HUES48 (cell line): ENCODE results near the gene TMEM38B.

Source experiments
- H3K27ac ChIP-seq: one replicate; pipeline ENCODE4 v1.7.0; 2013; ENCODE audit warnings: low read depth, low read length, inconsistent platforms
- H3K27me3 ChIP-seq: 2 replicates; pipeline ENCODE4 v1.6.1; 2013; ENCODE audit warnings: mild to moderate bottlenecking, low read length; ENCODE audit not compliant: control insufficient read depth, insufficient read depth
- H3K36me3 ChIP-seq: 2 replicates; pipeline ENCODE4 v1.6.1; 2013; ENCODE audit warnings: low read length; ENCODE audit not compliant: control insufficient read depth, insufficient read depth
- H3K4me1 ChIP-seq: 2 replicates; pipeline ENCODE4 v1.6.1; 2013; ENCODE audit warnings: mild to moderate bottlenecking, low read length; ENCODE audit not compliant: control insufficient read depth, insufficient read depth
- H3K4me3 ChIP-seq: 2 replicates; pipeline ENCODE4 v1.5.1; 2013; ENCODE audit warnings: mild to moderate bottlenecking, low read depth, low read length
- H3K9ac ChIP-seq: 2 replicates; pipeline ENCODE4 v1.6.1; 2013; ENCODE audit warnings: mild to moderate bottlenecking, low read depth, low read length, moderate library complexity
- H3K9me3 ChIP-seq: 2 replicates; pipeline ENCODE4 v1.6.1; 2013; ENCODE audit warnings: low read length; ENCODE audit not compliant: control insufficient read depth, insufficient read depth

The TMEM38B gene

DNA sequence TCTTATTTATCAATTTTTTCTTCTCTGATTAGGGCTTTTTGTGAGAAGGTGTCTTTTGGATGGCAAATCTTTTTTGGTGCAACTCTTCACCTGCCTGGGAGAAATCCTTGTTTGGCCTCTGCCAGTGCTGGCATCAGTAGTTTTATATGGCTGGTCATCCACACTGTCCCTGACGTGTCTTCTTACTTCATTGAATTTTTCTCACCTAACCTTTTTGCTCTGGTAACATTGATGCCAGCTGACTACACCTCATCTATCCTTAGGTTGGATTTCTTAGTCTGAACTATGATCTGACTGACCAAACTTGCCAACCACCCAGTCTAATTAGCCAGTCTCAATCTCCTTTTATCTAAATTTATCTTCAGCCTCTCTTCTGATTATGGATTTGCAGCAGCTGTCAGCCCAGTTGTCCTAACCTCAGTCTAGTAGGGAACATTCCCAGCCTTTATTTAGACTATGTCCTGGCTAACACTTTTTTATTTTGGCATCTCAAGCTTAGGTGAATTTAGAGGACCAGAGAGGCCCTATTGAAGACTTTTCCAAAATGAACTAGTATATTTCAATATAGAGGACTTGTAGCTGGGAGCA is 10.6 kb upstream of the TMEM38B start:
- Histone ChIP-seq H3K36me3 (no peaks in the 10 kb centered on the region), H3K27ac (no peak overlapping the region), H3K9ac (no peak overlapping the region), H3K27me3 (no peaks in the 10 kb centered on the region), H3K9me3 (no peaks in the 10 kb centered on the region), H3K4me1 (peaks cover 3% of the 10 kb centered on the region; the same call in 1 of the 2 replicates), H3K4me3 (no peak overlapping the region)

GRCh38 chr9:105686936-105687335 is 7.4 kb upstream of the TMEM38B start:
- H3K4me3 ChIP-seq, result no peak overlapping the region
- no peak overlapping the region for H3K27ac ChIP-seq
- peaks cover 3% of the 10 kb centered on the region; the same call in 1 of the 2 replicates for H3K27me3 ChIP-seq
- no peaks in the 10 kb centered on the region for H3K9me3 ChIP-seq
- H3K36me3 ChIP-seq, result no peaks in the 10 kb centered on the region
- H3K4me1 ChIP-seq, result no peaks in the 10 kb centered on the region
- no peak overlapping the region for H3K9ac ChIP-seq

DNA sequence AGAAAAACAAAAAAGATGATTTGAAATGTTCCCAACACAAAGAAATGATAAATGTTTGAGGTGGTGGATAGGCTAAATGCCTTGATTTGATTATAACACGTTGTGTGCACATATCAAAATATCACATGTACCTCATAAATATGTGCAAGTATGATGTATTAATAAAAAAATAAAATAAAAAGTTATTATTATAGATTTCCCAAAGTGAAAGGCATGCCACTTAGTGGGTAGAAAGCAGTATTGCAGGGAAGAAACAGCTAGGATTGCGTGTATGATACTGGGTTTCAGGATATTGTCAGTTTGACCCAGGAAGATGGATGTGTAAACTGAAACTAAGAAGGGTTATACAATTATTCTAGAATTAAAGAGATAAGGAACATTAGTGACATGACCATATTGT is 3.6 kb upstream of the TMEM38B start:
- Histone ChIP-seq H3K9me3 (no peaks in the 10 kb centered on the region), H3K4me1 (peaks cover 12% of the 10 kb centered on the region), H3K27me3 (peaks cover 33% of the 10 kb centered on the region), H3K36me3 (no peaks in the 10 kb centered on the region), H3K4me3 (no peak overlapping the region), H3K9ac (no peak overlapping the region), H3K27ac (no peak overlapping the region)

- no peak overlapping the region for H3K9ac ChIP-seq
- peaks cover 12% of the 10 kb centered on the region for H3K4me1 ChIP-seq
- H3K27me3 ChIP-seq, result peaks cover 42% of the 10 kb centered on the region
- no peaks in the 10 kb centered on the region for H3K36me3 ChIP-seq
- H3K27ac ChIP-seq, result no peak overlapping the region
- H3K9me3 ChIP-seq, result no peaks in the 10 kb centered on the region
- H3K4me3 ChIP-seq, result peak overlapping the region; percentile 96
Measured at GRCh38 chr9:105693435-105694189, 729 bp upstream of the TMEM38B start.

DNA sequence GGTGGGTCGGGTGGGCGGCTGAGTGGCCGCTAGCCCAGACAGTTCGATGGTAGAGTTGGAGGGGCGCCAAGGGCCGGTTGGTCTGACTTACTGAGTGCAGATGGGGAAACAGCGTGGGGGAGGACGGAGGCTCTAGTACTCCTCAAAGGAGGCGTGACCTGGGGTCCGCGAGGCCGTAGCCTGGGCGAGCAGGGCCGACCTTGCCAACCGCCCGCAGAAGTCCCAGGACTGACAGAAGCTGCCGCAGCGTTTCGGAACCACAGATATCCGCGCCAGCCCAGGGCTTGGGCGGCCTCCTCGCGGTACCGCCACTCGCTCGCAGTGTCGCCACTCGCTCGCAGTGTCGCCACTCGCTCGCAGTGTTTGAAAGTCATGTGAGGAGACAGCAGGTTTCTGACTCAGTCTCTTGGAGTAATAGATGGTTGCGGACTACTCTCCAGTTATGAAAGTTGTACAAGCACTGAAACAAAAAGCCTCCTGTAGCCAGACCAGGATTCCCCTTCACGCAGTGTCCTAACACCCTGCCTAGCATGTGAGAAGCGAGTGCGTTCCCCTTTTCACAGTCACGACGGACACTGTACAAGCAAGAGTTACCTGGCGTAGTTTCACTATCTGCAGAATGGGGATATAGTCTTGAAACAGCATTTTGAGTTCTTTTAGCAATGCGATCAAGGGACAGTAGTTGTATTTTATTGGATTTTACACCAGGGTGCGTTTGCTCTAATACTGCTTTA is 674 bp downstream of the TMEM38B start:
- H3K4me1 ChIP-seq, result peaks cover 12% of the 10 kb centered on the region
- H3K27me3 ChIP-seq, result peaks cover 42% of the 10 kb centered on the region
- no peaks in the 10 kb centered on the region for H3K36me3 ChIP-seq
- peak overlapping the region; percentile 96 for H3K4me3 ChIP-seq
- no peak overlapping the region for H3K9ac ChIP-seq
- H3K9me3 ChIP-seq, result no peaks in the 10 kb centered on the region
- no peak overlapping the region for H3K27ac ChIP-seq

- peaks cover 42% of the 10 kb centered on the region for H3K27me3 ChIP-seq
- H3K36me3 ChIP-seq, result no peaks in the 10 kb centered on the region
- no peak overlapping the region for H3K4me3 ChIP-seq
- H3K9me3 ChIP-seq, result no peaks in the 10 kb centered on the region
- H3K4me1 ChIP-seq, result peaks cover 12% of the 10 kb centered on the region
- H3K27ac ChIP-seq, result no peak overlapping the region
- H3K9ac ChIP-seq, result no peak overlapping the region
Measured at GRCh38 chr9:105696219-105696793, 2.0 kb downstream of the TMEM38B start.

- Histone ChIP-seq H3K27ac (no peak overlapping the region), H3K4me3 (no peak overlapping the region), H3K36me3 (no peaks in the 10 kb centered on the region), H3K9me3 (no peaks in the 10 kb centered on the region), H3K4me1 (peaks cover 12% of the 10 kb centered on the region), H3K9ac (no peak overlapping the region), H3K27me3 (peaks cover 32% of the 10 kb centered on the region)
Measured at GRCh38 chr9:105697871-105698270, 3.5 kb downstream of the TMEM38B start.

DNA sequence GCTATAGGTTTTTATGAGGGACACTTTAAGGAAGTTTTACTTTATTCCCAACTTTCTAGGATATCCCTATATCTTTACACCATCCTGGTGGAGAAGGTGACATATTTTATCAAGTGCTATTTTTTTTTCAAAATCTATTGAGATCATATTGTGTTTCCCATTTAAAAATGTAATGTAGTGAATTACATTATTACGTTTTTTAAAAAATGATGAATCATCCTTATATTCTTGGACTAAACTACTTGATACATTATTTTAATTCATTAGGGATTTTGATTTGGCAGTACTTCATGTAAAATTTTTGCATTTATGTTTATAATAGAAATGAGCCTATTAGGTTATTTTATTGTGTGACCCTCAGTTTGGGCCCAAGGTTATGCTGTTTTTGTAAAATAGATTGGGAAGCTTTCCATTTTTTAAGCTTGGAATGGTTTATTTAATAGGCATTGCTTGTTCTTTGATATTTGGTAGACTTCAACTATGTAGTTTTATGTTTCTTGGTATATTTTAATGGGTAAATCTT is 4.1 kb downstream of the TMEM38B start:
- H3K9ac ChIP-seq, result no peak overlapping the region
- H3K27me3 ChIP-seq, result peaks cover 27% of the 10 kb centered on the region
- H3K36me3 ChIP-seq, result no peaks in the 10 kb centered on the region
- H3K4me3 ChIP-seq, result no peak overlapping the region
- no peaks in the 10 kb centered on the region for H3K9me3 ChIP-seq
- H3K4me1 ChIP-seq, result peaks cover 12% of the 10 kb centered on the region
- H3K27ac ChIP-seq, result no peak overlapping the region

- H3K9me3 ChIP-seq, result no peaks in the 10 kb centered on the region
- no peak overlapping the region for H3K9ac ChIP-seq
- peaks cover 10% of the 10 kb centered on the region for H3K27me3 ChIP-seq
- no peak overlapping the region for H3K4me3 ChIP-seq
- H3K4me1 ChIP-seq, result no peaks in the 10 kb centered on the region; the same call in 1 of the 2 replicates
- no peak overlapping the region for H3K27ac ChIP-seq
- H3K36me3 ChIP-seq, result no peaks in the 10 kb centered on the region
Measured at GRCh38 chr9:105700668-105701067, 6.3 kb downstream of the TMEM38B start.

GRCh38 chr9:105701145-105701544 is 6.8 kb downstream of the TMEM38B start:
- no peaks in the 10 kb centered on the region for H3K36me3 ChIP-seq
- H3K9ac ChIP-seq, result no peak overlapping the region
- peaks cover 5% of the 10 kb centered on the region for H3K27me3 ChIP-seq
- no peaks in the 10 kb centered on the region for H3K9me3 ChIP-seq
- no peak overlapping the region for H3K27ac ChIP-seq
- H3K4me3 ChIP-seq, result no peak overlapping the region
- H3K4me1 ChIP-seq, result no peaks in the 10 kb centered on the region
